ENCODE results near the gene SLCO2A1.

Gene SLCO2A1

DNA sequence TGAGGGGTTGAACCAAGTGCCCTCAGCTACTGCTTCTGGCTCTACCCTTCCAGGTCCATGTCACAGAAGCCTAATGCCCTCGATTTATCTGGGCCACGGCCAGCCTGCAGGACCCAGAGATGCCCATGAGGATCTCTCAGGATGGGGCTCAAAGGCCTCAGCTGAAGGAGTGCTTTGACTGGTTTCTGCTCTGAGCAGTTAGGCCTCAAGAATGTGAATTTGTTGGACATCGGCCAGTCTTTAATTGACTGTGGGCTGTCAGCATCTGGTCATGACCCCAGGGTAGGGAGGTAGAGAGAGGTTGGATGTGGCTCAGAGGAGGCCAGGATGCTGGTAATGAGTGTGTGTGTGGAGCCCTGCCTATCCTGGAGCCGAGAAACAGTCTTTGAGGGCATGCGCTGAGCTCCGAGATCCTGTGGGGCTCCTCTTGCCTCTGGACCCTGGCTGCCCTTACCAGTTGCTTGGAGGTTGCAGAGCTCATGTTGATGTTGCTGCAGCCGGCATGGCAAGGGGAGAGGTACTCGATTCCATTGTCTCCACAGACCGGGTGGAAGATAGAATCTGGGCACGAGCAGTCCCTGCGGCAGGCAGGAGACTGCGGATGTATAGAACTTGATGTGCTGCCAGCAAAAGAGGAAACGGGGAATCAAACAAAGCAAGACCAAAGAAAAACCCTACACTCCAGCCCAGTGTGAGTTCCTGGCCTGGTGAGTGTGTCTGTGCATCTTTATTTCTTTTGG is 84.9 kb downstream of the SLCO2A1 start:
- DNase-seq, result no peak

DNA sequence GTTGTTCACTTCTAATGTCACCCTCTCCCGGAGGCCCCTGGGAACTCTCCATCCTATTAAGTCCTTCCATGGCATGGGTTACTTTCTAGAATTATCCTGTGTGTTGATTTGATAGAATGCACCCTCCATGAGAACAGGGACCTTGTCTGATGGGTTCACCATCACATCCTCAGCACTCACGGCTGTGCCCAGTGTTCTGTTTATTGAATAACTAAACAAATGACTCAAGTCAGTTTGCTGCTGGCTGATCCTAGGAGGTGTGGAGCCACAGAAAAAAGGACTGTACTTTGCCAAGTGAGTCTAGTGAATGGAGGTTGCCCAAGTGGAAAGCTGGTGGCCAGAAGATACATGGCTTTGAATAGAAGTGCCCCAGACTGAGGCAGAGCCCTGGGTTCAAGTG is 85.5 kb downstream of the SLCO2A1 start:
- DNase-seq, result no peak

DNA sequence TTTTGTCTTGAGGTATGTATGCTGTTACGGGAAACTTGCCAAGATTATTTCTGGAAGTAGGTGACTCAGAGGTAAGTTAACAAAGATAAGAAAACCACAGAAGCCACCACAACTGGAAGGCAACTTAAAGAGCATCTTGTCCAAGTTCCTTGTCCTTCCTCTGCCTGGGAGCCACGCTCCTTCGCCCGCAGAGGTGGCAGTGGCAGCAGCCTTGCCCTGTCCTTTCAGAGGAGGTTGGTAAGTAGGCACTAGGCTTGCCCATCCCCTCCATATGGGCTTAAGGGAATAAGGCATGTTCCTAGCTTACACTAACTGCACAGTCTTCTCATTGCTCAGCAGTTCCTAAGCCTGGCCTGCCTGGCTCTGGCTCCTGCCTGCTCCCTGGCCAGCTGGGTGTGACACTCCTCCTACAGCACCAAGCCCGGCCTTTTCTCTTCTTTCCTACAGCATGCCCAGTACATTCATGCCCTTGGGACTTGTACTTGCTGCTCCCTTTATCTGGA is 86.0 kb downstream of the SLCO2A1 start:
- no peak for DNase-seq

DNA sequence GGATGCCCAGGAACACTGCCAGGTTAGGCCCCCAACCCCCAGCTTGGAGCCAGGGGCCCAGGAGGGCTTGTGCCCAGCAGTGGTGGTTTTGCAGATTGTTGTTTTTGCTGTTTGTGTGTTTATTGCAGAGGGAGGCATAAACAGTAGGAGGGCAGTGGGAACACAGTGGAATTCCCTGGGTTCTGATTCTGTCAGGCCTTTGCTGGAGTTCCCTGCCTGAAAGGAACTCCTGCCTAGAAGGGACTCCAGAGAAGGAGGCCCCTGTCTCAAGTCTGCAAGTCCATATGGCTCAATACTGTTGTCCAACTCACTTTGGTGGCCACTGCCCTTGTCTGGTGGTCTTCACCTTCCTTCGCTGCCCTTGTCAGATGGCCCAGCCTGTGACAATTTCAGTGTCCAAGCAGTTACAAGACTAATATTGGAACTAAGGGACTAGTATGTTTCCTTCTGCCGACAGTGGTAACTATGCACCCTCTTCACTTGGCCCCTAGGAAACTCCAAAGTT is 86.6 kb downstream of the SLCO2A1 start:
- DNase-seq, result no peak

DNA sequence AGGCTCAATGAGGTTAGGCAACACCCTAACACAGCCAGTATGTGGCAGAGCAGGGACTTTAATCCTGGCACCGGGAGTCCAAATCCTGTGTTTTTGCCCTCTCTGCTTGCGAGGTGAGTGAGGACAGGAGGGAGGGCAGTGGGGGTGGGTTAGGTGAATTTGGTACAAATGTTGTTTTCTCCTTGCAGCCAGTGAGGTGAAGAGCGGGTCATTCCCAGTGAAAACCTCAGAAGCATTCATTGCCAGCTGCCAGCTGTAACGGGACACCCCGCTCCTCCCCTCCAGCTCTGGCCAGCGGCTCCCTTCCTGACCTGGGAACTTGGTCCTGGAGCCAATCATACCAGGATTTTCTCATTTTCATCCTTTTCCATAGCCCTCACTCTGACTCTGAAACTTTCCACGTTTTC is 88.3 kb downstream of the SLCO2A1 start:
- peak; percentile 64 to 86 for DNase-seq

DNA sequence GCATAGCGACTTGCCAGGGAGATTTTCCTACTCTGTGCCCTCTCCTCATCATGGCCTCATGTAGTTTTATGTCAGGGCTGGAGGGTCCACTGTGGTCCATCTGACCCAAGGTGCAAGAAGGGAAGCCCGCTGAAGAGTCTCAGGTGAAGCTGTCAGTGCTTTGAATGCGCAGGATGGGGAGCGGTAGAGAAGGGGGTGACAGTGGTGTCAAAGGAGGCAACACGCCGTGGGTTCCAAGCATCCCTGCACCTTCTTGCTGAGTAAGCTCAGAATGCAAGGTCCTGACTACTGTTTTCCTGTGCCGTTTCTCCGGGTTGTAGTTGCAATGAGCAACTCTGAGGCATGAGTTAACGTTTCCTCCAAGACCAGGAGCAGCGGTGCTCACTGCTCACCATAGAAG is 89.2 kb downstream of the SLCO2A1 start:
- no peak for DNase-seq

DNA sequence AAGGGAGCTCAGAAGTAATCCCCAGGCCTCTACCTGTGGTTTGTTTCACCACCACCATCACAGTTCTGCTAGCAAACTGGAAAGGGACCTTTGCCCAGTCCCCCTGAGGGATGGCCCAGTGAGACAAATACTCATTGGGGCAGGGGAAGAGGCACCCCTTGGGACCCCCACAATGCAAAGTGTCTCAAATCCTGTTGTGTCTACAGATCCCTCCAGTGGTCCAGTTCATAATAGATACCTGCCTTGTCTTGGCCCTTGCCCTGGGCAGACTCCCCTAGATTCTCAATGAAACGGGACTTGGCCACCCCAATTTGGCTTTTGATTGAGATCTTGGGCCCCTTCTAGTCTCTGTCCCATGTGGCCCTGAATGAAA is 90.3 kb downstream of the SLCO2A1 start:
- no peak for DNase-seq

DNA sequence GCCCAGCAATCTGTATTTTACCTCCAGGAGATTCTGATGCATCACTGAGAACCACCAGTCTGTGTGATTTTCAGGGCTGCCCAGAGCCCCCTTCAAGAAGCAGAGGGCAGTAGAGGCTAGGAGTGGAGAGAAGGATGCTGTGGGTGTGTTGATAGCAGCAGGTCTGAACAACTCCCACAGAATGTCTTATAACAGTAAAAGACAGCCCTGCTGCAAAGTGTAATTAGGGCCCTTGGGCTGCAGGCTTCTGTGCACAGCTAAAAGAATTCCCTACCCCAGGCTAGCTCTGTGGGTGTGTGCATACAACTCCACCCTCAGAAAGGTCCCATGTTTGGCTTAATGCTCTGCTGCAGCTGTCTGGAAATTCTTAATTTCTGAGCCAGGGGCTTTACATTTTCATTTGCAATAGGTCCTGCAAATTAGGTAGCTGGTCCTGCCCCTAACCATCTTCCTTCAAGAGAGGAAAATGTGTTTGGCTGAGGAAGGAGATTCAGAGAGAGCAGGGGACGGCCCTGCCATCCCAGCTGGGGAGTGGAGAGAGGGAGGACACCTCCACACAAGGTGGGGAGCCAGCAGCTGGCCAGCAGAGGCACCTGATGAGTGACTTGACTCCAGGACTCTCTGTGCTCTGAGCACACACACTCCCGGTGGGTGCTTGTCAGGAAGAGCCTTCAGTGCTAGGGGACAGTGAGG is 90.8 kb downstream of the SLCO2A1 start:
- DNase-seq, result peak in 1 of 2 experiments; percentile 62

DNA sequence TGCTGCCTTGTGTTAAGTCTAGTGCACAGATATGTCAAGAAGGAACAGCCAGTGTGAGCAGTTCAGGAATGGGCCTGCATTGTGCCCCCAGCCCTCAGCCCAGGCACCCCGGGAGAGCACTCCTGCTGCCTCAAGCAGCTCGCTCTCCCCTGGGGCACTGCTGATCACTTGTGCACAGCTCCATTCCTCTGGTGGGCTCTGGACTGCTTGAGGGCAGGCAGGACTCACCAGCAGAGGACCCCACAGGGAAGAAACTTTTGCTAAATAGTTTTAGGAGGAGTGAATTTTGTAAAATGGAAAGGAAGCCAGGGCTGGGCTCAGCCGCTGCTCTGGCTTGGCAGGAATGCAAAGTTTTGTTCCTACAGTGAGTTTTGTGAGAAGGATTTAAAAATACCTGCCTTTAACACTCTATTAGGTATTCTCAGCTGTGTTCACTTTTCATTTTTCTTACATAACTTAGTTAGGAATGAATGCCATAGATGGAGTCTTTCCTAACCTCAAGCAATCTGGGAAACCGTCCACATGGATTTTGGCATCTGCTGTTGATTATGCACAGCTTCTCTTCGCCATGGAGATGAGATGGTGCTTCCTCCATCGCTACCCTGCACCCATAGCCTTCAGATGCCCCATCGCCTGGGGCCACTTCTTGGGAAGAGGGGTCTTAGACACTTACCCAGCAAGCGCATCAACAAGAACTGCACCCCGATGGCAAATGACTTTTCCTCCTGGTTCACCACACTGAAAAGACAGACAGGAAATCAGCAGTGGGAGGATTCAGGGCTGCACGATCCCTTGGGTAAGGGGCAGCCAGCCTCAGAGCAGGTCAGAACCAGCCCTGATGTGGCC is 91.7 kb downstream of the SLCO2A1 start:
- no peak for DNase-seq

DNA sequence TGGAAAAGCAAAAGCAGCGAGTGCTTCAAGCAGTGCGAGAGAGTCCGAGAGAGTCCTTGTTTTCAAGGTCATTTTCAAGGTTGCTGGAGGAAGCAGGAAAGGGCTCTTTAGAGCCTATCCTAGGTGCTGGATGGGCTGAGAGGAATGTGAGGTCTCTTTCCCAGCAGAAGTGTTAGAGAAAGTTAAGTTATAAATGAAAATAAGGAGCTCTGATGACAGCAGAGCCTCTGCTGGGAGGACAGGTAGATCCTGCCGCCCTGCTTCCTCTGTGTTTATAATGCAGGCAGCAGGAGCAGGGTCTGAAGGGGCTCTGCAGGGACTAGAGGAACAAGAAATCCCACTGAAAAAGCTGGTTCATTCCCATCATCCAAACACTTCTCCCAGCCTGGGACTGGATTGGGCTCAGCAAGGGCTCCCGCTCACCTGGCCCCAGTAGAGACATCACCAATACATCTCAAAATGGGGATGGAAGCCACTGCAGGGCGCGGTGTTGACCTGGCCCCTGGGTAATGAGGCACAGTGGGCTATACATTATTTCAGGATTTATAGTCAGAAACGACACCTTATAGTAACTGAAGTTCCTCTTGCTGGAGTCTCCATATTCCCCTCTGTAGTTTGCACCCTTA is 92.6 kb downstream of the SLCO2A1 start:
- DNase-seq, result no peak

DNA sequence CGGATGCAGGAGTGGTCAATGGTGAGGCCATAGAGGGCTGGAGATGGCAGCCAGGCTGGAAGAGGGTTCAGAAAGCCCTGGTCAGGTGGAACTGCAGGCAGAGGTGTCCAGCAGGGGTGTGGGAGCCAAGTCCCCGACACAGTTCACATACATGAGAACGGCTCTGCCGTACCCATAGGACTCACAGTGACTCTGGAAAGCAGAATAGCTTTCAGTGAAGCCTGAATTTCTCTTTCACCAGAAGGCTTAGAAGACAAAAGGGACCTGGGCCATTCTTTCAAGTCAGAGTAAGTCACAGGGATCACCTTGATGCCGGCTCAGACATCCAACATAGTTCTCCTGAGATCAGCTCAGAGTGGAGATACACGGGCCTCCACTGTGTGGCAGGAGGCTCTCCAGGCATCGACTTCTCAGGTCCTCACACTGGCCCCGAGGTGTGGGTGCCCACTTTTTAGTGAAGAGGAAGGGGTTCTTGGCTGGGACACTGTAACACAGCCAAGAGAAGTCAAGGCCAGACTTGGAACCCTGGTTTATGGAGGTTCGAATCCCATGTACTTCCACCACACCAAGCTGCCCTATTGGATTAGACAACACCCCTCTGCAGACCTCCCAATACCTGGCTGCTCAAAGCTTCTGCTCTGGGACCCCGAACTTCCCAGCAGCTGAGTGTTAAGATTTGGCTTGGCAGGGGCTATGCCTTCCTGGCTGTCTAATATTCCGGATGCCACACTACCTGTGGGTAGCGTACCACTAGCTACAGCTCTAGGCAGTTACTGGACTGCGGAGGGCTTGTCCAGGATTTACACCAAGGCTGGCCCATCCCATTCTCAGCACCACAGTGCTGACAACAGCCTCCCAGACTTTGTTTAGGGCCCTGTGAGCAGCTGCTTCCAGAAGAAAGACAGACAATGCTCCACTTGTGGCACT is 93.6 kb downstream of the SLCO2A1 start:
- no peak for DNase-seq

DNA sequence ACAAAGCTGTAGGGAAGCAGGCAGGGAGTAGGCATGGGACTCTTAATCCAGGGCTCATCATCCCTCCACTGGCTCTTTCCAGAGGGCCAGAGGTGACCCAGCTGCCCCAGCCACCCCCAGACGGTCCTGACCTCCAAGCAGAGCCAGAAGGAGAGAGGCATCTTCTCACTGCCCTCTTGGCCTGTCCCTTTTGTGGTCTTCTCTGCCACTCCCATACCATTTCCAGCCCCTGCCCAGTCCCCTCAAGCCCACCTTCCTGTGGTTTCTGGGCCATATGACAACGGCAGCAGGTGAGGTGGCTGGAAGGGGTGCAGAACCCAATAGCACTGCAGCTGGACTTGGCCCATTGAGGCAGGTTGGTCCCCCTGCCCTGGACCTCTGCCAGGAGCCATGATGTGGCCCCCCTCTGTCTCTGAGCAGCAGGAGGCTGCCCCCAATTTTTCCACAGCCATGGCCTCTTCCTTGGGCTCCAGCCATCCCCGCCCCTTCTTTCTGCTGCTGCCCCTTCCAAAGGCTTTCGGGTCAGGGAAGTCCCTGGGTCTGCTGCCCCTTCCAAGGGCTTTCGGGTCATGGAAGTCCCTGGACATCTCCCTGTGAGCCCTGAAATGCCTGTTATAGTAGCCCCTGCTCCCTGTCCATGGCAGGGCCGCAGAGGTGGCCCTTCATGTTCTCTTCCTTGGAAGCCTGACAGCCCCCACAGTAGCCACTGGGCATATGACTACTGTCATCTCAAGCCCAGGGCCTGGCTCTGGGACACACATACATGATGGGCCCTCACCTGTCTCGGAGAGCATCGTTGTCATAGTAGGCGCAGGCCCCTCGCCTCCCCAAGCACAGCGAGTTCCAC is 94.5 kb downstream of the SLCO2A1 start:
- no peak for DNase-seq

DNA sequence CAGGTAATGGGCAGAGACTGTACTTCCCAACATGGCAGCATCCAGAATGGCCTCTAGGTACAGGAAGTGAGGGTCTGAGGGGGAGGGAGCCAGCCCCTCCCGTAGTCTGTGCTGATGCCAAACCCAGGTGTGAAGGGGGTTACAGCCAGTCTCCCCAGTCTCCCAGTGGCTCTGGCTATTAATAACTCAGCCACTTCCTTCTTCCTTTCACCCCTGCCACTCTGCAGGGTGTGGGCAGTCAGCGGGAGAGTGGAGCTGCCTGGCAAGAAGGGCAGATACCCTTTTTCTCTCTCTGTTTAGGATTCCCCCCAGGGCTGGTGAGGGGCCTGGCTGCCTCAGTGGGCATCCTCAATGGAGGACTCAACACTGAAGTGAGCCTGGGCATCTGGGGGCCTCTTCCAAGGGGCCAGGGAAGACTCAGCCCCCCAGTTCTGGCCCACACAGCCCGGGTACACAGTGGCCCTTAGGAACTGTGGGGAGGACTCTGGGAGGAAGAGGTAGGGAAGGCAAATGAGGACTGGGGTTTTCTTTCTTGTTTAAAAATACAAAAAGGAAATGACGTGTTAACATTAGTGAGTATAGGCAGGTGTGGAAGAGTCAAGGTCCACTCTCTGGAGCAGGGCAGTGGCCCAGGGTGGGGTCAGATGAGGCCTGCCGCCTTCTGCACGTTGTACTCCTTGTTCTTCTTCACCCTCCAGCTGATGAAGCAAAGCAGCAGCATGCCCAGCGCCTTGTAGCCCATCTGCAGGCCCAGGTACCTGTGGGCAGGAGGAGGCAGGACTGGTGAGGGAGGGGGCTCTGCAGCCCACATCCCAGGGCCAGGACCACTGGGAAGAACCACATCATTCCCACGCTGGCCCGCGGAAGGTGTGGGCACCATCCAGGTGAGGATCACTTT is 95.4 kb downstream of the SLCO2A1 start:
- DNase-seq, result no peak

DNA sequence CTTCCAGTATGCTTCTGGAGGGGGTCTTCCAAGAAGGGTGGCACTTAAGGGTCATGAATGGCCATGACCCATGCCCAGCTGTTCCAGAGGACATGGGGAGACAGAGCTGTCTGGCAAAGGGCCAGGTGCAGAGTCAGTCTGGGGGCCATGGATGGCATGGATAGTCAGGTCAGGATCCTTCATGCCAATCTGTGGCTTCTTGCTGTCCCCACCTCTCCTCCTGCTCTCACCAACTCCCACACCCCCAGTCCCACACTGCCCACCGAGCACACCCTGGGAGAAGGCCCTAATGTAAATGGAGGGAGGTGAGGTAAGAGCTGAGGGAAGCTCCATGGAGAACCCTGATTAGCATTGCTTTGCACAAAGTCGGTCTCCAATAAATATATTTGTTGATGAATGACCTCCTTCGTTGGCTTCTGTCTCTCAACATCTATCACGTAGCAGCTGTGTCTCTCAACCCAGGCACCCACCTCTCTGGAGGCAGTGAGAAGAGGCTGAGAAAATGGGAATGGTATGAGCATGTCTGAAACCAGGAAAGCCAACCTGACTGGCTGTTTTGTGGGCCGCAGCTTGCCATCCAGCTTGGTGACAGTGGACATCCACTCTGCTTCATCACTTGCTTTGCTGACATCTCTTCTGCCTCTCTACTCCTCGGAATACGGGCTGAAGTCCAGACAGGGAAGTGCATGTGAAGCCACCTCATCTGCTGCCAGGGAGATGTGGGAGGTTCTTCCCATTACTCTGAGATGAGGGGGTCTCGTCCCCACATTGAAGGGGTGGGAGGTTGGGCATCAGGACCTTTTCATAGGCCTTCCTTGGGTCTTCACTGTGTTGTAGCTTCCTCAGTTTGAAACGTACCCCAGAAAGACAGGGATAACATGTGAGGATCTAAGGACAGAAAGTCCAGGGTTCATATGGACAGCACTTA is 96.4 kb downstream of the SLCO2A1 start:
- DNase-seq, result no peak

DNA sequence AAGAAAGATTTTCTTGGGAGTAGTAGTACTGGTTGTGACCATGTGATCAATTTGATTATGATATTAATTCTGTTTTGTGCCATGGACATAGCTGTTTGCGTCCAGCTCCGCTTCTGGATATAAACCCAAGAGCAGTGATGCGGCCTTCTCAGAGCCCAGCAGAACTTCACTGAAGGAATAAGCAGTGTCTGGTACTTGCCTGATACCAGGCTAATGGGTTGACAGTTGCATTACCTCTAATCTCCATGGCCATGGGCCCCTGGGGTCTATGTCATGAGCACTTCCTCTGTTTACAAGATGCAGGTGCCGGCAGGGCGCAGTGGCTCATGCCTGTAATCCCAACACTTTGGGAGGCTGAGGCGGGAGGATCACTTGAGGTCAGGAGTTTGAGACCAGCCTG is 97.7 kb downstream of the SLCO2A1 start:
- no peak for DNase-seq

DNA sequence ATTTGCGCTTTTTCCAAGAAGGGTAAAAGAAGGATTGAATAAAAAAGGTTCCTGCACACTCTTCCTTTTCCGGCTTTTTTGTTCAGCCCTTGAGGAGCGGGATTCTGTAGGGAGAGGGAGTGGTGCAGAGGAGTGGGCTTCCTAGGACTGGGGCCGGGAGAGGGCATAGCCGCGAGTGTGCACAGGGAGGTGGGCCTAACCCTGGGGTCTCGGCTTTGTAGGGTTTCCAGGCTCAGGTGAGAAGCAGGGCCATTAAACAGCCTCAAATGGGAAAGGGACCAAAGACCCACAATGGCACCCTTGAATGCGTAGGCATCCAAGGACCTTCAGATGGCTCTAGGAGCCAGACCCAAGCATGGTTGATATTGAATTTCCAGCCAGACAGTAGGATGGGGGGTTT is 98.6 kb downstream of the SLCO2A1 start:
- no peak for DNase-seq

DNA sequence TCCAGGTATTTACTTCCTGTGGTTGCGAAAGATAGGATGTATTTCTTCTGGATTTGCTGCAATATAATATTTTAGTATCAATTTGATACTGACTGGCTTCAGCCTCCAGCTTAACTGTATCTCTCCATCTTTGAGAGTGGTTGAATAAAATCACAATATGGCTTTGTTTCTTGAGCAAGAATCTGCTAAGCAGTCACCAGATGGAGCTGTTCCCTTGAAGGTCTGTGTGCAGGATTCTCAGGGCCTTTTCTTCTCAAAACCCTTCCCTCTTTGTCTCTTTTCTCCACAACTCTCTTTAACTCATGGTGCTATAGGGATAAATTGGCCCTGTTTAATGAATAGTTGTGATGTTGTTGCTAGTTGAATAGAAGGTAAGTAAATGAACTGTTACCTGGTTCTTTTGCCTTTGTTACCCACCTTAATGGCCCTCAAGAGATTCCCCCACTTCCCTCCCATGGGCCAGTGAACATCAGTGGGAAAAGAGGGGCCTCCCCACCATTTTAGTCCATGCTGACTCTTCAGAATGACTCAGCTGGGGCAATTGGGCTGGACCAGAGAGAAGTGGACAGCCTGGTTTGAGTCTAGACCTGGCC is 99.3 kb downstream of the SLCO2A1 start:
- DNase-seq, result peak; percentile 54 to 76

All from NCI-H524 (cell line).